GM10266 (cell line): Measurements from ENCODE around the gene NEU1.
"Not testable (repeated sequence)": the region's sequence is repeated elsewhere in the genome, so short reads cannot be mapped to it uniquely, and the experiment has no call there.

Source experiments
- DNase-seq: peaks from one replicate; pipeline ENCODE4 v3.0.0; 2012; ENCODE audit errors: extremely low spot score
- TF ChIP-seq, protein P1 (sequence below): IDR thresholded peaks from 2 replicates; pipeline ENCODE4 v1.5.1; 2012; ENCODE audit warnings: mild to moderate bottlenecking, low read depth; ENCODE audit not compliant: control insufficient read depth, insufficient read depth; ENCODE audit errors: missing control alignments

Gene NEU1

DNA sequence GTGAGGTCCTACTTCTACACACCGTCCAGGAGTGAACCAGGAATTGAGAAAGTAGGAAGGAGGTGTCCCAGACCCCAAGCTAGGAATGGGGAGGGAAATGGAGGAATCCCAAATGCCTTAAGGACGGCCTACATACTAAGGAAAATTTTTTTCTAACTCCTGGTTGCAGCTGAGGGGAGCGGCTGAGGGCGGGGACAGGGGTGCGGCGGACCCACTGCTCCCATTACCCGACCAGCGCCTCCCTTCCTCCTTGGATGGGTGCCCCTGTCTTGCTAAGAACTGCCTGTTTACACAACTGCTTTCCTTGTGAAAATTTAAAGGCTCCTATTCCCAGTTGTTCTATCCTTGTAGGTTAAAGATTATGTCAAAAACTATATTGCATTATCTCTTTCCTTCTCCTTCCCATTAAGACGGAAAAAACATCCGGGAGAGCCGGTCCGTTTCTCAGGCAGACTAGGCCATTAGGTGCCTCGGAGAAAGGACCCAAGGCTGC is 35.8 kb downstream of the NEU1 start:
- peak; percentile 64 for DNase-seq
- TF ChIP-seq, protein P1, sequence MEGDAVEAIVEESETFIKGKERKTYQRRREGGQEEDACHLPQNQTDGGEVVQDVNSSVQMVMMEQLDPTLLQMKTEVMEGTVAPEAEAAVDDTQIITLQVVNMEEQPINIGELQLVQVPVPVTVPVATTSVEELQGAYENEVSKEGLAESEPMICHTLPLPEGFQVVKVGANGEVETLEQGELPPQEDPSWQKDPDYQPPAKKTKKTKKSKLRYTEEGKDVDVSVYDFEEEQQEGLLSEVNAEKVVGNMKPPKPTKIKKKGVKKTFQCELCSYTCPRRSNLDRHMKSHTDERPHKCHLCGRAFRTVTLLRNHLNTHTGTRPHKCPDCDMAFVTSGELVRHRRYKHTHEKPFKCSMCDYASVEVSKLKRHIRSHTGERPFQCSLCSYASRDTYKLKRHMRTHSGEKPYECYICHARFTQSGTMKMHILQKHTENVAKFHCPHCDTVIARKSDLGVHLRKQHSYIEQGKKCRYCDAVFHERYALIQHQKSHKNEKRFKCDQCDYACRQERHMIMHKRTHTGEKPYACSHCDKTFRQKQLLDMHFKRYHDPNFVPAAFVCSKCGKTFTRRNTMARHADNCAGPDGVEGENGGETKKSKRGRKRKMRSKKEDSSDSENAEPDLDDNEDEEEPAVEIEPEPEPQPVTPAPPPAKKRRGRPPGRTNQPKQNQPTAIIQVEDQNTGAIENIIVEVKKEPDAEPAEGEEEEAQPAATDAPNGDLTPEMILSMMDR, result no peak

DNA sequence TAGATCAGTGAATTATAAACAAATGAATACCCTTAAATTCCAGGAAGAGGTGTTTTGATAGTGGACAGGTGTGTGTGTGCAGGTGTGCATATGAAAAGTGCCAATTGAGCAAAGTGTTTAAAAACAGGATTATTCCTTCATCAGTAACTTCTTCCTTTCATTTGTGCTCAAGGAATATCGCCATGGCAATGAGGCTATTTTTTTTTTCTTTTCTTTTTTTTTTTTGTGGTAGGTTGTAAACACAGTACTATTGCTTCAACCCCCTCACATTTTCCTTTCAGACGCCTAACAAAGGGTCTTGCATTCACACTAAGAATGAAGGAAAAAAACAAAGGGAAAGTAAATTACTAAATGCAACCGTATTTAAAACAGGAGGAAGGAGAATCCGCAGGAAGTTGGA is 37.1 kb downstream of the NEU1 start:
- TF ChIP-seq, protein P1, result no peak
- no peak for DNase-seq

GRCh38 chr6:31823592-31824196 is 38.9 kb downstream of the NEU1 start:
- not testable (repeated sequence) for DNase-seq

DNA sequence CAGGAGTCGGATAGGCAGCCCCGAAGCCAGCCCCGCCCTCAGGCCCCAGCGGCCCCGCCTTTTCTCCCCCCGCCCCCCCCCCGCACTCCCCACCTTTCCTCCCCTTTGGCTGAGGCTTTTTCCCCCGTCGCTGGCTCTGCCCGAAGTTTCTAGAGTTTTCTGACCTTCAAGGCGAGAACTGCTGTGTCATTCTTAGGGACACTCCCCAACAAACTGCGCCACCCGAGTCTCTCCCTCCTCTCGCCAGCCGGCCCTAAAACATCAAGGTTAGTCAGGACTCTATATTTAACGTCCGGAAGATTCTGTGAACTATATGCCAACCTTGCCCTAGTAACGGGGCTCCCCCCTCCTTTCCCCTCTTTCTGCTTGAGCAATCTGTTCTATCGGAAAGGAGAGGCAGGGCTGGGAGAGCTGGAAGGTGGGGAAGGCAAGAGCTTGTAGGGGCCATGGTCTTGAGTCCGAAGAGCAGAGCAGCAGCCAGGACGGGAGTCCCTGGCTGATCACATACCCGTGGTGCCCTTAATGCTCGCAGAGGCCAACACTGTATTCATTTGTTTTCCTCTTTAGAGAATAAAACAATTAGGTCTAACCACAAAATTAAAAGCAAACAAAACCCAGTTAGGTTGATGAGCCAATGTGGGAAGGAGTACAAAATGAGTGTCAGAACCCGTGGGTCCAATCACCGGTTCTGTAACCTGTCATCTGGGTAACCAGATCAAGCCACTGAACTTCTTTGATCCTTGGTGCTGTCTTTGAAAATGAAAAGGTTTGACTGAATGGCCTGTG is 40.4 kb downstream of the NEU1 start:
- peak; percentile 57 for DNase-seq
- TF ChIP-seq, protein P1, result no peak

DNA sequence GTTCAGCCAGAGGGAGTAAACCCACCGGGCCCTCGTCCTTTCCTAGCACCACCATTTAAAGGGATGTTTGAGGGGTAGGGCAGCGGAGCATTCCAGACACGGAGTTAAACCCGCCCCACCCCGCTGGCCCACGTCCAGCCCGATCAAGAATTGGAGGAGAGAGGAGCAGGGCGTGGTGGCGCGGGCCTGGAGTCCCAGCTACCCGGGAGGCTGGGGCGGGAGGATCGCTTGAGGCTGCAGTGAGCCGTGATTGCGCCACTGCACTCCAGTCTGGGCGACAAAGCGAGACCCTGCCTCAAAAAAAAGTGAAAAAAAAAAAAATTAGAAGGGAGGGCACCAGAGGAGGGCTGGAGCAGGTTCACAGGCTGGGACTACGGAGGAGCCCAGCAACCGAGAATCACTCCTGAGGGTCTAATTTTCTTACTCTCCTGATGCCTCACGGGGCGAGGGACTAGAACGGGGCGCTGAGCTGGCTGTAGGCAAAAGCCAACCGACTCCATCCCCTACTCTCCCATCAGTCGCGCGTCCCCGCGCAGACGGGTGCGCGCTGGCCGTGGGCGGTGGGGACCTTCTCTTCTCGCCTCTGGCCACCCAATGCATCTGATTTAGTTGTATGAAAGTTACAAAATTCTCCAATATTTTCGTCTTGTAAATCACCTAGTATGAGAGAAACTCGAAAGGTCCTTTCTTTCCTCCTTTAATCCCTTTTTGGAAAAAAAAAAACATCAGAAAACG is 41.2 kb downstream of the NEU1 start:
- TF ChIP-seq, protein P1, result no peak
- peak; percentile 56 for DNase-seq

DNA sequence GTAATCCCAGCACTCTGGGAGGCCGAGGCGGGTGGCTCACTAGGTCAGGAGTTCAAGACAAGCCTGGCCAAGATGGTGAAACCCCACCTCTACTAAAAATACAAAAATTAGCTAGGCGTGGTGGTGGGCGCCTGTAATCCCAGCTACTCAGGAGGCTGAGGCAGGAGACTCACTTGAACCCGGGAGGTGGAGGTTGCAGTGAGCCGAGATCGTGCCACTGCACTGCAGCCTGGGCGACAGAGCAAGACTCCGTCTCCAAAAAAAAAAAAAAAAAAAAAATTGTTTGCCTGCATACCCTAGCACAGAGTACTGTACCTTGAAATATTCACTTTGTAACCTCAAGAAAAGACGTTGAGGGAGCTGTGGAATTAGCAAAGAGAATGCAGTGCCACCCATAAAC is 42.2 kb downstream of the NEU1 start:
- DNase-seq, result not testable (repeated sequence)

DNA sequence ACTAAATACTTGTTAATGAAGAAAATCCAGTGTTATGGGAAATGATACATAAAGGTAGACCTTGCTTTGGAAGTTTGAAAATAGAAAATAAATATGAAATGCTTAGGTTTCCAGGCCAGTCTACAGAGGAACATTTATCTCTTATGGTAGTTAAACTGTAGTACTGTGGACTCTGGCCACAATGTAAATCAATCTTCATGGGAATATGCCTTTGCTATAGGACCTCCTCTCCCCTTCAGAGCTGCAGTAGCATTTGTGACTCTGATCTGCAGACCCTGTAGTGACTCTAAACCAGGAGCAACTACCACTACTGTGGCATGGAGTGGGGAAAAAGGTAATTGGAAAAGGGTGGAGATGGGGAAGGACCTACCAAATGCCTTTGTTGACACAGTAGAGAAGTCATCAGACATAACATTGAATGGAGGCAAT is 42.7 kb downstream of the NEU1 start:
- TF ChIP-seq, protein P1, result no peak
- peak; percentile 1 for DNase-seq

DNA sequence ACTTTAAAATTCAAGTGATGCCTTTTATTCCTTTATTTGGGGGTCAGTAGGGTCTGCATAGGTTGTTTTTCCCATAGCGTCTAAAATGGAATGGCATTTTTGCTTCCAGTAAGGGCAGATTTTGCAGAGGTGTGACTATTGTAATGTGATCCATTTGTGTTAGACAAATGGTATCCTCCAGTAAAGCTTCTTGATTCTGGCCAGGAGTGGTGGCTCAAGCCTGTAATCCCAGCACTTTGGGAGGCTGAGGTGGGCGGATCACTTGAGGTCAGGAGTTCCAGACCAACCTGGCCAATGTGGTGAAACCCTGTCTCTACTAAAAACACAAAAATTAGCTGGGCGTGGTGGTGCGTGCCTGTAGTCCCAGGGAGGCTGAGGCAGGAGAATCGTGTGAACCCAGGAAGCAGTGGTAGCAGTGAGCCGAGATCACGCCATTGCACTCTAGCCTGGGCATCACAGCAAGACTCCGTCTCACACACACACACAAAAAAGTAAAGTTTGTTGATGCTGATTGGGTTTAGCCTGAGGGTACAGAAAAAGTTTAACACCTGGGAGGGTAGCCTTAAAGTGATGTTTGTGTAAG is 44.6 kb downstream of the NEU1 start:
- DNase-seq, result not testable (repeated sequence)

GRCh38 chr6:31817133-31817928 is 45.3 kb downstream of the NEU1 start:
- DNase-seq, result peak; percentile 19
